Measurements from ENCODE around the gene WDR7. TPM values are rescaled to one million over a fixed set of nuclear protein-coding genes. Genes with fewer than 3 reads are reported as not detected.

Gene WDR7
- total and polyA plus RNA-seq, 2 experiments from 2014 or later: 7.0 to 14.8 TPM

- H3K4me1 ChIP-seq (ENCODE audit: insufficient read depth): 0 out of 2 replicates have a peak, but pooled peaks cover 2% of the 10 kb centered on the region
- no peak for ATAC-seq
Measured at GRCh38 chr18:57022716-57023115, 371.6 kb downstream of the WDR7 start.

More at GRCh38 chr18:57022716-57023115, 371.6 kb downstream of the WDR7 start:
- no peaks in the 10 kb centered on the region for H3F3A ChIP-seq (replicated peaks; ENCODE audit: low read depth)
- no peaks in the 10 kb centered on the region for H4K20me1 ChIP-seq (replicated peaks; ENCODE audit: insufficient read depth)
- peaks cover 4% of the 10 kb centered on the region for H3K27me3 Mint-ChIP-seq (ENCODE audit: insufficient read depth, low read depth, poor library complexity)
- H3K27me3 ChIP-seq (ENCODE audit: insufficient read depth): no peaks in the 10 kb centered on the region
- no peak overlapping the region for H2AFZ ChIP-seq
- H3K79me2 ChIP-seq (replicated peaks; ENCODE audit: insufficient read depth): no peaks in the 10 kb centered on the region
- H3K4me1 Mint-ChIP-seq: peaks cover 8% of the 10 kb centered on the region
- no peak for DNase-seq (ENCODE audit: low spot score)
- no peak for TF ChIP-seq NANOG (IDR thresholded peaks at IDR 0.05; ENCODE audit: borderline replicate concordance)
- TF ChIP-seq POLR2AphosphoS5 (IDR thresholded peaks at IDR 0.05; ENCODE audit: low read depth): no peak
- no peak for TF ChIP-seq ETS1 (IDR thresholded peaks at IDR 0.05)
- TF ChIP-seq REST (IDR thresholded peaks at IDR 0.05; ENCODE audit: unreplicated experiment): no peak
- TF ChIP-seq JUNB (IDR thresholded peaks at IDR 0.05; ENCODE audit: unreplicated experiment): no peak
- TF ChIP-seq ZNF462 (CRISPR knock-in tag; IDR thresholded peaks at IDR 0.05): no peak
- no peak for TF ChIP-seq ZNF331 (CRISPR knock-in tag; IDR thresholded peaks at IDR 0.05; ENCODE audit: low read depth)
- TF ChIP-seq EZH2phosphoT487 (IDR thresholded peaks at IDR 0.05; ENCODE audit: unreplicated experiment): no peak
- H3K27ac ChIP-seq (ENCODE audit: low read depth): no peak overlapping the region
- no peaks in the 10 kb centered on the region for H3K9me2 ChIP-seq (ENCODE audit: insufficient read depth)
- H3K4me2 ChIP-seq: no peak overlapping the region
- H3K27ac Mint-ChIP-seq: no peak overlapping the region
- H3K36me3 Mint-ChIP-seq (ENCODE audit: low read depth): no peaks in the 10 kb centered on the region
- H3K9me3 Mint-ChIP-seq: no peaks in the 10 kb centered on the region
- no peaks in the 10 kb centered on the region for H3K36me3 ChIP-seq (ENCODE audit: insufficient read depth)
- no peak overlapping the region for H3K4me3 ChIP-seq
- H3K4me3 Mint-ChIP-seq: no peak overlapping the region
